ENCODE measurements around the gene FTO. TPM values are rescaled to one million over a fixed set of nuclear protein-coding genes. Genes with fewer than 3 reads are reported as not detected.

The FTO gene
- total RNA-seq, 1 donor from 2014 or later, result 50.2 TPM

GRCh38 chr16:53953336-53953735 lies 249.4 kb downstream of the FTO start:
- no peaks in the 10 kb centered on the region for H3K9me3 ChIP-seq
- H3K27ac ChIP-seq, result no peak overlapping the region
- no peak for TF ChIP-seq CTCF (IDR thresholded peaks at IDR 0.05)
- H3K4me1 ChIP-seq, result no peaks in the 10 kb centered on the region
- intact Hi-C loops (cut with DNase I), result no loop called here
- H3K4me3 ChIP-seq, result no peak overlapping the region
- H3K36me3 ChIP-seq, result no peaks in the 10 kb centered on the region
- no peak for DNase-seq (ENCODE audit: low spot score in 2 of 2)
- no peaks in the 10 kb centered on the region for H3K27me3 ChIP-seq

DNA sequence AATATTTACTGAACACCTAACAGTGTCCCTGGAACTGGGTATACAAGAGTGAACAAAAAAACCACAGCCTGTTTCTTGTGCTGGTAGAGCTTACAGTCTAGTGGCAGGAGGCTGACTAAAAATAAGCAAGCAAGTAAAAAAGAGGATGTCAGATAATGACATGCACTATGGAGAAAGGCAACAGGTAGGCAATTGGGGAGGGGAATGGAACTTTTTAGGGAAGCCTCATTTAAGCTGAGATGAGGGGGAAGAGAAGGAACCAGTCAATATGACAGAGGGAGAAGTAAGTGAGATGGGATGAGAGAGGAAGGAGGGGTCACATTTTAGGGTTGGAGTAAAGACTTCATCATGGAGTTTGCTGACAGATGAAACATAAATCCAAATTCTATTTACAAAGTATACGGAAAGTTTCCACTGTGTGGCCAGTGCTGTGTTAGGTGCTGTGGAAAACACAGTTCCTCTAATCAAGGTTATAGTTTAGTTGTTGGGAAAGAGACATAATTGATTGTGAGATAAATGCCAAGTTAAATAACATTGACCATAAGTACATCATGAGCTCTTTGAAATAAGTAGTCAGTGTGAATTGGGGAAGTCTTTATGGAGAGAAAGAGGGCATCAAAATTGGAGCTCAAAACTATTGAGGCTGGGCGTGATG lies 251.4 kb downstream of the FTO start:
- Histone ChIP-seq H3K27me3 (no peaks in the 10 kb centered on the region), H3K27ac (no peak overlapping the region), H3K4me3 (no peak overlapping the region), H3K9me3 (no peaks in the 10 kb centered on the region), H3K36me3 (no peaks in the 10 kb centered on the region), H3K4me1 (no peaks in the 10 kb centered on the region)
- intact Hi-C loops (cut with DNase I), result no loop called here
- TF ChIP-seq CTCF (IDR thresholded peaks at IDR 0.05), result no peak
- DNase-seq (ENCODE audit: low spot score in 2 of 2), result no peak

GRCh38 chr16:53958341-53958880 lies 254.5 kb downstream of the FTO start:
- Histone ChIP-seq H3K4me3 (no peak overlapping the region), H3K36me3 (no peaks in the 10 kb centered on the region), H3K27ac (no peak overlapping the region), H3K27me3 (no peaks in the 10 kb centered on the region), H3K9me3 (no peaks in the 10 kb centered on the region), H3K4me1 (no peaks in the 10 kb centered on the region)
- DNase-seq (ENCODE audit: low spot score in 2 of 2), result no peak
- TF ChIP-seq CTCF (IDR thresholded peaks at IDR 0.05), result no peak
- intact Hi-C loops (cut with DNase I), result no loop called here

DNA sequence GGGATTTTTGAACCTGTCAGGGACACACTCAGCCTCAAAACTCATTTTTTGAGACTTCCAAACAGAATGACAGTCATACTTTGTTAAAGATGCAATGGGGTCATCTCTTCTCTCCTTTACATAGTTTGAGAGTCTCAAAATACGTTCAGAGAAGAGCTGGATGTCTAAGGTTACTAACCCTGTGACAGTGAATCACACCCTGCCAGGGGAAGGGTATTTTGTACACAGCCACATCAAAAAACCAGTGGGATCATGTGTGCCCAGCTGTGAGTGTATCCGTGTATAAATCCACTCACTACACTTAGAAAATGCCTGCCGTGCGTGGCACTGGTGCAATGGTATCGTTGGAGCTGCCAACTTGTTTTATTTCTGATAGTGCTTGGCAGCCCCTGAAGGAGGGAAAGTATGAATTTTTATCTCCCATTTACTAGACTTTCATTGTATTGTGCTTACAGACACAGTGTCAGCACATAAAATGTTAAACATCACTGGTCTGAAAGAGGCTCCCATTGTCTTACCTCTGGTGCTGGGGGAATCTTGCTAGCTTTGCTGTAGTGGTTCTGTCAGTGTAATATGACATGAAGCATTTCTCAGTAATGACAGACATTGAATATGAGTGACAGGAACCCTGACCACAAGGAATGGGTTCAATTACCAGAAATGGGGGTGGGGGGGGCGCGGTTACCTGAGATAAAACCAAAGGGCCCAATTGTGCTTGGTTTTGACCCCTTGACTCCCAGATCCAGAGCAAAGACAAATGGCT lies 256.3 kb downstream of the FTO start:
- Histone ChIP-seq H3K36me3 (no peaks in the 10 kb centered on the region), H3K9me3 (no peaks in the 10 kb centered on the region), H3K4me1 (no peaks in the 10 kb centered on the region), H3K27me3 (no peaks in the 10 kb centered on the region), H3K4me3 (no peak overlapping the region), H3K27ac (no peak overlapping the region)
- no peak for TF ChIP-seq CTCF (IDR thresholded peaks at IDR 0.05)
- DNase-seq (ENCODE audit: low spot score in 2 of 2), result no peak
- intact Hi-C loops (cut with DNase I), result no loop called here

DNA sequence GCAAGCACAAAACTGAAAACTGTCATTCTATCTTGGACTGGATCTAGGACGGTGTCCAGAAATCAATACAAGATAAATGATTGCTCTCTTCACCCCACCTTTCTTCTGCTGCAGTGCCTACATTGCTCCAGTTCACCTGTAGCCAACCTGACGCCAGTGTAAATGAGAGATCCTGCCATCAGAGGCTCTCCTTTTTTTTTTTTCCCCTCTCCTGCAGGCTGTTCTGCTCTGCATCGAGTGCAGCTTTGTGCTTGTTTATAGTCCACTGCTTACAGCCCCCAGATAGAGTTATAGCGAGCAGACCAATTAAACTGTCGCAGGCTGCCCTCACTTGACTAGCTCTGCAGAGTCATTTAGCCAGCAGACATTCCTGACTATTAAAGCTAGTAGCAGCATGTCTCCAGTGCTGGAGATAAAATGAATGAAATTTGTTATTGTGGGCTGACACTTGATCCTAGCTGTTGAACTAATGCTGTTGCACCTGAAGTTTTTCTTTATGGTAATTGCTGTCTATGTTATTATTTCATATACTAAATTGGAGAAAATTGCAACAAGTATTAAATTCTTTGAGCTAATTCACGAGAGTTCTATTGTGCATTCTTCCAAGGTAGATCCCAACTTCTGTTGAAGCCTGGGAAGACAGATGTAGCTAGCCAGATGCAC lies 257.1 kb downstream of the FTO start:
- Histone ChIP-seq H3K27ac (no peak overlapping the region), H3K9me3 (no peaks in the 10 kb centered on the region), H3K4me3 (no peak overlapping the region), H3K4me1 (no peaks in the 10 kb centered on the region), H3K36me3 (no peaks in the 10 kb centered on the region), H3K27me3 (no peaks in the 10 kb centered on the region)
- TF ChIP-seq CTCF (IDR thresholded peaks at IDR 0.05), result no peak
- DNase-seq (ENCODE audit: low spot score in 2 of 2), result no peak
- intact Hi-C loops (cut with DNase I), result no loop called here
